GM21515 (cell line): ENCODE results near the gene ARHGAP1.
"Not testable (repeated sequence)": the region's sequence is repeated elsewhere in the genome, so short reads cannot be mapped to it uniquely, and the experiment has no call there.

ENCODE experiments used
- ATAC-seq: cut with Tn5 transposase; IDR thresholded peaks from one replicate; pipeline ENCODE4 v1.9.1; 2021; ENCODE audit not compliant: unreplicated experiment

ARHGAP1 gene

GRCh38 chr11:46724088-46724487 lies 23.7 kb upstream of the ARHGAP1 start:
- ATAC-seq = no peak

GRCh38 chr11:46723359-46723680 lies 22.9 kb upstream of the ARHGAP1 start:
- no peak for ATAC-seq

DNA sequence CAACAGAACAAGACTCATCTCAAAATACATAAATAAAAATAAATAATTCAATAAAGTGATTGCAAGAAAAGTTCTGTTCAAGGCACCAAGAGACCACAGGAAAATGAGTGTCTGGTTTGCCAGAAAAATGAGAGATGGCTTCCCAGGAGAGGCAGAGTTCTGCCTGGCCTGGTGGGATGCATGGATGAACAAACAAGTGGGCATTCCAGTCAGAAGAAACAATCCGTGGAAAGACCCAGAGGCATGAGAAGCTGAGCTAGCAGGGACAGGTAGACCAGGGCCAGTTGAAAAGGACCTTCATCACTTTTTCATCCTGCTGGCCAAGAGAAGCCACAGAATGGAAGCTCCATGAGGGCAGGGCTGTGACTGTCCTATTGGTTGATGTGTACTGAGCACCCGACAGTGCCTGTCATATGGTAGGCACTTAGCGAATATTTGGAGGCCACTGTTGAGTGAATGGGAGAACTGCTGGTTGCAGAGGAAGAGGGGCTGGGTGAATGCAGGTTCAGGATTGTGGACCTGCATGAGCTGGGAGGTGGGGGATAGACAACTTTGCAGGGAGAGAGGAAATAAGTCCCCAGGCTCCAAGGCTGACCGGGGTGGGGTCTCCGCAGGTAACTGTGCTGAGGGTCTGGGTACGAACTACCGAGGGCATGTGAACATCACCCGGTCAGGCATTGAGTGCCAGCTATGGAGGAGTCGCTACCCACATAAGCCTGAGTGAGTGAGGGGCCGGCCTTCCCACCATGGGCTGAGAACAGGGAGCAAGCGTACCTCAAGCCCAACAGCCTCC lies 22.3 kb upstream of the ARHGAP1 start:
- ATAC-seq = no peak

GRCh38 chr11:46721286-46721685 lies 20.9 kb upstream of the ARHGAP1 start:
- no peak for ATAC-seq

DNA sequence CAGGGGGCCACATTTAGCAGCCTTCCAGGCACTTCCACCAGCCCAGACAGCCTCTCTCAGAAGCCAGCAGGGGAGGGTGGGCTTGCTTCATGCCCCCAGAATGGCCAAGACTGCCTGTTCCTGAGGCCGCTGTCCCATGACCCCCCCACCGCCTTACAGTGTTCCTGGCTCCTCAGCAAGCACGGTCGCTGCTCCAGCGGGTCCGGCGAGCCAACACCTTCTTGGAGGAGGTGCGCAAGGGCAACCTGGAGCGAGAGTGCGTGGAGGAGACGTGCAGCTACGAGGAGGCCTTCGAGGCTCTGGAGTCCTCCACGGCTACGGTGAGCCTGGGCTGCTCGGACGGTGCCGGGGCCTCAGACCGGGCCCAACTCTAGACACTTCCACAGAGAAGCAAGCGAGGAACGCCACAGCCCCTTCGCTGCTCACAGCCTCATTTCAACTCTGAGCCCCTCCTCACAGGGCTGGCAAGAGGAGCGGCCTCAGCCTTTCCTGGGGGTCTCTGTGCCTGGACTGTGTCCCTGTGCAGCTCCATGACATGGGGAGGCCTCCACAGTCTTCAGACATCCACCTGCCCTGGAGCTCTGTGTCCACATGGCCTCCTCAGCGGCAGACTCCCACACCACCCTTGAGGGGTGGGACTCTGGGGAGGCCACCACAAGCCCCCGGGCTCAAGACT lies 19.3 kb upstream of the ARHGAP1 start:
- ATAC-seq = no peak

GRCh38 chr11:46719048-46719542 lies 18.7 kb upstream of the ARHGAP1 start, which contains the start of gene F2:
Gene F2, plus strand, starts transcription at chr11:46719213. Its CDS starts 23 bp downstream, at chr11:46719236.
- no peak for ATAC-seq

- ATAC-seq = no peak
Observed at GRCh38 chr11:46718155-46719019, 18.0 kb upstream of the ARHGAP1 start.

- not testable (repeated sequence) for ATAC-seq
Observed at GRCh38 chr11:46717825-46718154, 17.4 kb upstream of the ARHGAP1 start.

DNA sequence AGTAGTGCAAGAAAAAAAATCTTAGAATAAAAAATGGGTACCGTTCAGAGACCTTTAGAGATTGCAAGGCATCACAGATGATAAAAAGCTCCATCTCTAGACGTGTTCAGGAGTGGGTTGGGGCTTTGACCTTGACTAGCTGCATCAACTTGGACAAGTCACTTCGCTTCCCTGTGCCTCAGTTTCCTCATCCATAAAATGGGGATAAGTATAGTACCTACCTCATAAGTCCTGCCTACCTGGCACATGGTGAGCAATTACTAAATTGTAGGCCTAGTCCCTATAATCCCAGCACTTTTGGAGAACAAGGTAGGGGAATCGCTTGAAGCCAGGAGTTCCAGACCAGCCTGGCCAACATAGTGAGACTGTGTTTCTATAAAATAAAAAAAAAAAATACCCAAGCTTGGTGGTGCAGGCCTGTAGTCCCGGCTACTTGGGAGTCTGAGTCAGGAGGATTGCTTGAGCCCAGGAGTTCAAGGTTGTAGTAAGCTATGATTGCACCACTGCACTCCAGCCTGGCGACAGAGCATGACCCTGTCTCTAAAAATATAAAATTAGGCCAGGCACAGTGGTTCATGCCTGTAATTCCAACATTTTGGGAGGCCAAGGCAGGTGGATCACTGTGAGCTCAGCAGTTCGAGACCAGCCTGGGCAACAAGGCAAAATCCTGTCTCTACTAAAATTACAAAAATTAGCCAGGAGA lies 12.6 kb upstream of the ARHGAP1 start:
- ATAC-seq = no peak

GRCh38 chr11:46711303-46711702 lies 10.9 kb upstream of the ARHGAP1 start:
- ATAC-seq = no peak

GRCh38 chr11:46710821-46711269 lies 10.4 kb upstream of the ARHGAP1 start:
- no peak for ATAC-seq

DNA sequence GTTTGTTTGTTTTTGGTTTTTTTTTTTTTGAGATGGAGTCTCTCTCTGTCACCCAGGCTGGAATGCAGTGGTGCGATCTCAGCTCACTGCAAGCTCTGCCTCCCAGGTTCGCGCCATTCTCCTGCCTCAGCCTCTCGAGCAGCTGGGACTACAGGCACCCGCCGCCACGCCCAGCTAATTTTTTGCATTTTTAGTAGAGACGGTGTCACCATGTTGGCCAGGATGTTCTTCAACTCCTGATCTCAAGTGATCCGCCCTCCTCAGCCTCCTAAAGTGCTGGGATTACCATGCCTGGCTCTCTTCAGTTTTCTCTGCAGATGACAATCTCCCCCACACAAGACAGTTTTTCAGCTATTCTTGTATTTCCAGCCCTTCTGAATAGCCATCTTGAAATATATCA lies 8.9 kb upstream of the ARHGAP1 start:
- ATAC-seq = not testable (repeated sequence)

DNA sequence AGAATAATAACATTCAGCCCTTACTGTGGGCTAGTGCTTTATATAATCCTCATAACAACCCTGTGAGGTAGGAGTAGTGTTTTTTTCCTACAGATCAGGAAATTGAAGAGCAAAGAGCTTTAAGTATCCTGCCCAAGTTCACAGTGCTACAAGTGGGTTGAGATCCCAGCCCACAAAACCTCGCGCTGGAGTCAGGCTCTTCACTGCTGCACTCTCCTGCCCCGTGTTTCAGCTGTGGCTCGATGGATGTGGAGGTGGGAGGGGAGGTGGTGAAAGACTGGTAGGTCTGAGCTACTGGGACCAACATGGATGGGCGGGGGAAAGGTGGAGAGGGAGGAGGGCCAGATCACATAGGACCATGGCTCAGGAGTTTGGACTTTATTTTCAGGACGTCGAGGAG lies 6.5 kb upstream of the ARHGAP1 start:
- no peak for ATAC-seq

GRCh38 chr11:46705070-46705688 lies 4.8 kb upstream of the ARHGAP1 start:
- ATAC-seq = no peak

DNA sequence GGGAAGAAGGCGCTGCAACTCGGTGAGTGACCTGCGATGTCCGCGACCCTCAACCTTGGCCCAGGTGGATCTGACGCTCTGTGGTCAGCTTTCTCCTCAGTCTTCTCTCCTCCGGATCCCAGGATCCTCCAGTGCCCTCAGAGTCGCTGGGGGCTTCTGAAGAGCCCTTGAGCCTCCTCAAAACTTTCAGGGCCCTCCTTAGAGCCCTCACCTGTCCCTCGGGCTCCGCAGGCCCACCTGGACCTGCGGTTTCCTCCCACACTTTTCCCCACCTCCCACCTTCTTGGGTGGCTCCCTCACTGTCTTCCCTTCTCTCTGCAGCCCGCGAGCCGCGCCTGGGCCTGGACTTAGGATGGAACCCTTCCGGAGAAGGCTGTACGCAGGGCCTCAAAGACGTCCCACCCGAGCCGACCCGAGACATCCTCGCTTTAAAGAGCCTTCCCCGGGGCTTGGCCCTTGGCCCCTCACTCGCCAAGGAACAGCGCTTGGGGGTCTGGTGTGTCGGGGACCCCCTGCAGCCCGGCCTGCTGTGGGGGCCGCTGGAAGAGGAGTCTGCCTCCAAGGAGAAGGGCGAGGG lies 747 bp upstream of the ARHGAP1 start:
- ATAC-seq = no peak

- ATAC-seq = no peak
Observed at GRCh38 chr11:46698597-46698996, 1.8 kb downstream of the ARHGAP1 start.

DNA sequence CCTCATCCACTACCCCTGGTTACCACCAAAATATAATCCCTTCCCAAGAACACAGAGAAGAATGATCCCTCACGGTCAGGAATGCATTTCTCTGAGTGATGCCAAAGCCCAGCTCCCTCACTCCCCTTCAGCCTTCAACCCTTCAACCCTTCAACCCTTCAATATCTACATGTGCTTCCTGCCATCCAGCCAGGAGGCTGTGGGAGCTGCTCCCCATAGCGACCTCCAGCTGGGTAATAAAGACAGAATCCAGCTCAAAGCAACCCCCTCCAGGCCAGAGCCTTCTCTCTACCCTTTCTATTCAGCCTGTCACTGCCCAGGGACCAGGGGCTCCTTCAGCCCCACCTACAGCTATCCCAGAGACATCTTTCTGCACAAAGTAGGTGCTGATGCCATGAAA lies 2.7 kb downstream of the ARHGAP1 start:
- ATAC-seq = no peak

GRCh38 chr11:46697303-46697702 lies 3.1 kb downstream of the ARHGAP1 start:
- no peak for ATAC-seq

GRCh38 chr11:46696212-46696558 lies 4.2 kb downstream of the ARHGAP1 start:
- ATAC-seq = no peak
